HT-29 (cell line): ENCODE data around the gene FIGLA. TPM values are rescaled to one million over a fixed set of nuclear protein-coding genes. Genes with fewer than 3 reads are reported as not detected.

Source experiments
- DNase-seq: peaks from one replicate; pipeline ENCODE4 v3.0.0-alpha.2; 2015; ENCODE audit warnings: low spot score
- total RNA-seq: library from RNA; depleted of rRNA; stranded (reverse); fragments of >200 nt; shearing (Covaris generic); gene quantifications from 2 replicates; pipeline ENCODE4 v1.2.3, GENCODE V29; 2014; rRNA removed

The FIGLA gene
- total RNA-seq: not detected in 2 replicates

- no peak for DNase-seq
Observed at GRCh38 chr2:70790136-70790828, at the start of gene FIGLA. Gene FIGLA (minus strand): TSS chr2:70790643. CDS start chr2:70790638, 5 bp downstream.

- no peak for DNase-seq
Observed at GRCh38 chr2:70837980-70838925, 47.8 kb upstream of the FIGLA start.

GRCh38 chr2:70835643-70836042, 45.2 kb upstream of the FIGLA start, which contains the start of gene CD207:
Gene CD207 (minus strand): TSS chr2:70835816. CDS start chr2:70835776, 40 bp downstream.
- no peak for DNase-seq

GRCh38 chr2:70834881-70835280, 44.4 kb upstream of the FIGLA start:
- no peak for DNase-seq

GRCh38 chr2:70834106-70834505, 43.7 kb upstream of the FIGLA start:
- DNase-seq: no peak

- DNase-seq: no peak
Observed at GRCh38 chr2:70833246-70833645, 42.8 kb upstream of the FIGLA start.

- no peak for DNase-seq
Observed at GRCh38 chr2:70832386-70832785, 41.9 kb upstream of the FIGLA start.

- no peak for DNase-seq
Observed at GRCh38 chr2:70831861-70832260, 41.4 kb upstream of the FIGLA start.

- DNase-seq: no peak
Observed at GRCh38 chr2:70830366-70830765, 39.9 kb upstream of the FIGLA start.

GRCh38 chr2:70829916-70830315, 39.5 kb upstream of the FIGLA start:
- DNase-seq: no peak

GRCh38 chr2:70828914-70829824, 38.7 kb upstream of the FIGLA start:
- no peak for DNase-seq

GRCh38 chr2:70828115-70828514, 37.7 kb upstream of the FIGLA start:
- no peak for DNase-seq

GRCh38 chr2:70827388-70827787, 36.9 kb upstream of the FIGLA start:
- no peak for DNase-seq

GRCh38 chr2:70826696-70827350, 36.4 kb upstream of the FIGLA start:
- no peak for DNase-seq

GRCh38 chr2:70823249-70823648, 32.8 kb upstream of the FIGLA start:
- no peak for DNase-seq

GRCh38 chr2:70822843-70823242, 32.4 kb upstream of the FIGLA start:
- no peak for DNase-seq

GRCh38 chr2:70820499-70820898, 30.1 kb upstream of the FIGLA start, which contains the start of gene CLEC4F:
Gene CLEC4F (minus strand): TSS chr2:70820599. CDS start chr2:70820523, 76 bp downstream.
- no peak for DNase-seq

GRCh38 chr2:70817284-70817954, 27.0 kb upstream of the FIGLA start:
- DNase-seq: no peak

GRCh38 chr2:70816726-70817125, 26.3 kb upstream of the FIGLA start:
- DNase-seq: no peak
